A549 treated with Mapracorat at 1 μM for 4 hours (cell line): ENCODE measurements around the gene WFIKKN2. TPM values are rescaled to one million over a fixed set of nuclear protein-coding genes. Genes with fewer than 3 reads are reported as not detected.

Experiments used
- total RNA-seq: library from RNA; stranded (reverse); fragments of 200-300 nt; extraction: Qiagen RNA extraction; gene quantifications from 5 replicates; pipeline ENCODE4 v1.2.3, GENCODE V29; 2022

WFIKKN2 gene, protein sequence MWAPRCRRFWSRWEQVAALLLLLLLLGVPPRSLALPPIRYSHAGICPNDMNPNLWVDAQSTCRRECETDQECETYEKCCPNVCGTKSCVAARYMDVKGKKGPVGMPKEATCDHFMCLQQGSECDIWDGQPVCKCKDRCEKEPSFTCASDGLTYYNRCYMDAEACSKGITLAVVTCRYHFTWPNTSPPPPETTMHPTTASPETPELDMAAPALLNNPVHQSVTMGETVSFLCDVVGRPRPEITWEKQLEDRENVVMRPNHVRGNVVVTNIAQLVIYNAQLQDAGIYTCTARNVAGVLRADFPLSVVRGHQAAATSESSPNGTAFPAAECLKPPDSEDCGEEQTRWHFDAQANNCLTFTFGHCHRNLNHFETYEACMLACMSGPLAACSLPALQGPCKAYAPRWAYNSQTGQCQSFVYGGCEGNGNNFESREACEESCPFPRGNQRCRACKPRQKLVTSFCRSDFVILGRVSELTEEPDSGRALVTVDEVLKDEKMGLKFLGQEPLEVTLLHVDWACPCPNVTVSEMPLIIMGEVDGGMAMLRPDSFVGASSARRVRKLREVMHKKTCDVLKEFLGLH
- total RNA-seq, result not detected in 5 replicates

DNA sequence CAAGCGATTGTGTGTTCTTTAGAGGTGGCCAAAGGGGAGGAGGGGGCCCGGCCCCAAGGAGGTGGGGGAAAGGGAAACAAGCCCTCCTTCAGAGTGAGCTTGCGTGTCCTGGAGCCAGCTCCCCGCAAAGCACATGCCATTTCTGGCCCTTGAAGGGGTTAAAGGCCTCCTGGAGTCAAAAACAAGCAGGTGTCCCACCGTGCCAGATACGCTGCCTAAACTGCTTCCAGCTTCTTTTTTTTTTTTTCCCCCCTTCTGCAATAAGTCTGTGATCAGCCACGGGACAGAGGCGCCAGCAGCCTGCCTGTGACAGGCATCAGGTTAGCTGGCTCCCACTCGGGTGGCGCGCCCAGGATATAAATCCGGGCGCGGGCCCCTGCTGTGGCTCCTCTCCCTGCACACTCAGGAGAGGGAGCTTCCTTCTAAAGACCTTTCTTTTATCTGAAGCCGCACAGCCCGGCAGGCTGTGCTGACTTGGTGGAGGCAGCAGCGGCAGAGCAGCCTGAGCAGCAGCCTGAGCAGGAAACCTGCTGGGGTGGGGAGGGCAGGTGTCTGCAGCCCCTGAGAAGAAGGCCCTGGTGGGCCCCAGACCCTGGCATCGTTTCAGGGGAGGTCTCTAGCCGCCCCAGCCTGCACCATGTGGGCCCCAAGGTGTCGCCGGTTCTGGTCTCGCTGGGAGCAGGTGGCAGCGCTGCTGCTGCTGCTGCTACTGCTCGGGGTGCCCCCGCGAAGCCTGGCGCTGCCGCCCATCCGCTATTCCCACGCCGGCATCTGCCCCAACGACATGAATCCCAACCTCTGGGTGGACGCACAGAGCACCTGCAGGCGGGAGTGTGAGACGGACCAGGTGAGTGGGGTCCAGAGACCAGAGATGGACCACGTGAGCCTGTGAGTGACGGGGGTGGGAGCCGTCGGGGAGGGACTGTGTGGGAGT lies at the start of gene WFIKKN2:
TSS of gene WFIKKN2 (plus strand) at position 286 of the 934 bp plus-strand sequence. CDS start at position 638, 352 bp downstream.

DNA sequence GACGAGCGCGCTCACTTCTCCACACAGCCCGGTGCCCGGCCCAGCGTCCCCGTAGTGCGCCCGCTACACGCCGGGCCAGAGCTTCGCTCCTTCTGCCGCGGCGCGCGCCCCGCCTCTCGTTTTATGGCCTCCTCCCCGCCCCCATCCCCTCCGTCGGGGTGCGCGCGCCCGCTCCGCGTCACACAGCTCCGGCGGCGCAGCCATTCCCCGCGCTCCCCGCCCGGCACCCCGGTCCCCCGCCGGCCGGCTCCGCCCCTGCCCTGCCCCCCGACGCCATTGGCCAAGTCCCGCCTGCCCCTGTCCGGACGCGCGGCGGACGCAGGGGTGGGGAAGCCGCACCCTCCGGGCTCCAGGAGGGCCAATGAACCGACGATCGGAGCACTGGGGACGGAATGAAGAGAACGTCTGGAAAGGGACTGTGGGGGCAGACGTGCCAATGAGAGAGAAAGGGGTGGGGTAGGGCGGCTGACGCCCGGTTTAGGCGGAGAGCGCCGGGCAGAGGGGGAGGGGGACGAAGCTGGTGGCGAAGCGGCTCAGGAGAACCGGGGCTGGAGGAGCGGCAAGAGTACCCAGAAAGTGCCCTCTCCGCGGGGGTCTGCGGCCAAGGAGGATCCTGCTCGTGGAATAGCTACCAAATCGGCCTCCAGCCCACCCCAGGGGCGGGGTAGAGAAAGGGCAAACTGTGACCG lies 31.0 kb downstream of the WFIKKN2 start, which contains the start of gene TOB1:
TSS of gene TOB1 (minus strand) at position 94 of the 689 bp plus-strand sequence. CDS start 2,337 bp downstream, outside the sequence.

Other genes with a start within 250 kb of the WFIKKN2 start
- gene ABCC3, start 200.7 kb upstream of the WFIKKN2 start, total RNA-seq, result 115 to 150 TPM (median 131 TPM) in 5 replicates
- 47.0 to 48.9 TPM (median 48.5 TPM) in 5 replicates for gene ANKRD40, start 127.7 kb upstream of the WFIKKN2 start, total RNA-seq
- 71.6 to 106 TPM (median 88.4 TPM) in 5 replicates for gene LUC7L3, start 116.0 kb upstream of the WFIKKN2 start, total RNA-seq
- not detected in 5 replicates for gene ANKRD40CL, start 68.1 kb upstream of the WFIKKN2 start, total RNA-seq
- 82.8 to 108 TPM (median 86.5 TPM) in 5 replicates for gene TOB1, start 30.8 kb downstream of the WFIKKN2 start, total RNA-seq